ENCODE results near the gene GLIPR1. TPM values are rescaled to one million over a fixed set of nuclear protein-coding genes. Genes with fewer than 3 reads are reported as not detected.

Gene GLIPR1
- total and polyA plus RNA-seq, 2 donors from 2014 or later = 2.3 to 20.6 TPM

DNA sequence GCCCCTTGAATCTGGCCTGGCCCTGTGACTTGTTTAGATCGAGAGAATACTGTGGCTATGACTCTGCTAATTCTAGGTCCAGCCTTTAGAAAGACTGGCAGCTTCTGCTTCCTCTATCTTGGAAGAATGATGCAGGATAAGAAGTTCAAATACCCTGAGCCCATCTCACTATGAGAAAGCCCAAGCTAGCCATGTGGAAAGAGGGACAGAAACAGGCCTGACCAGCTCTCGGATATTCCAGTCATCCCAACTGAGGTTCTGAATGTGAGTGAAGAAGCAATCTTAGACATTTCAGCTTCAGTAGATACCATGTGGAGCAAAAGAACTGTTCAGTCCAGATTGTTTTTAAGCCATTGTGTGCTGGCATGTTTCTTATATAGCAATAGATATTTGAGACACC lies 48.1 kb downstream of the GLIPR1 start:
- DNase-seq (no peak), FAIRE-seq (no peak)
- H3K9ac ChIP-seq (ENCODE audit: low read length in 3 of 3) = no peak overlapping the region
- intact Hi-C loops (cut with DNase I) = loop anchor here (10.0 kb wide), 1 partner anchor 506 kb away; the partner anchor contains the start of gene PHLDA1
- H3K27ac ChIP-seq (ENCODE audit: low read depth in 2 of 2, low read length in 2 of 2) = no peak overlapping the region
- no peaks in the 10 kb centered on the region for H3K36me3 ChIP-seq (ENCODE audit: control insufficient read depth in 2 of 3, insufficient read depth in 3 of 3, low read length in 3 of 3)
- H3K9me3 ChIP-seq (ENCODE audit: control insufficient read depth in 2 of 3, insufficient read depth in 1 of 3, low read length in 3 of 3) = no peaks in the 10 kb centered on the region
- TF ChIP-seq, protein P1, sequence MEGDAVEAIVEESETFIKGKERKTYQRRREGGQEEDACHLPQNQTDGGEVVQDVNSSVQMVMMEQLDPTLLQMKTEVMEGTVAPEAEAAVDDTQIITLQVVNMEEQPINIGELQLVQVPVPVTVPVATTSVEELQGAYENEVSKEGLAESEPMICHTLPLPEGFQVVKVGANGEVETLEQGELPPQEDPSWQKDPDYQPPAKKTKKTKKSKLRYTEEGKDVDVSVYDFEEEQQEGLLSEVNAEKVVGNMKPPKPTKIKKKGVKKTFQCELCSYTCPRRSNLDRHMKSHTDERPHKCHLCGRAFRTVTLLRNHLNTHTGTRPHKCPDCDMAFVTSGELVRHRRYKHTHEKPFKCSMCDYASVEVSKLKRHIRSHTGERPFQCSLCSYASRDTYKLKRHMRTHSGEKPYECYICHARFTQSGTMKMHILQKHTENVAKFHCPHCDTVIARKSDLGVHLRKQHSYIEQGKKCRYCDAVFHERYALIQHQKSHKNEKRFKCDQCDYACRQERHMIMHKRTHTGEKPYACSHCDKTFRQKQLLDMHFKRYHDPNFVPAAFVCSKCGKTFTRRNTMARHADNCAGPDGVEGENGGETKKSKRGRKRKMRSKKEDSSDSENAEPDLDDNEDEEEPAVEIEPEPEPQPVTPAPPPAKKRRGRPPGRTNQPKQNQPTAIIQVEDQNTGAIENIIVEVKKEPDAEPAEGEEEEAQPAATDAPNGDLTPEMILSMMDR (IDR thresholded peaks at IDR 0.05; ENCODE audit: borderline replicate concordance, extremely low read depth, insufficient read depth) = no peak
- no peaks in the 10 kb centered on the region for H3K27me3 ChIP-seq (ENCODE audit: control insufficient read depth, insufficient read depth, low read length)
- no peaks in the 10 kb centered on the region for H3K4me1 ChIP-seq (ENCODE audit: control insufficient read depth in 2 of 3, insufficient read depth in 2 of 3, low read depth in 1 of 3, low read length in 3 of 3)
- H3K4me3 ChIP-seq (ENCODE audit: low read length in 3 of 3) = no peak overlapping the region

DNA sequence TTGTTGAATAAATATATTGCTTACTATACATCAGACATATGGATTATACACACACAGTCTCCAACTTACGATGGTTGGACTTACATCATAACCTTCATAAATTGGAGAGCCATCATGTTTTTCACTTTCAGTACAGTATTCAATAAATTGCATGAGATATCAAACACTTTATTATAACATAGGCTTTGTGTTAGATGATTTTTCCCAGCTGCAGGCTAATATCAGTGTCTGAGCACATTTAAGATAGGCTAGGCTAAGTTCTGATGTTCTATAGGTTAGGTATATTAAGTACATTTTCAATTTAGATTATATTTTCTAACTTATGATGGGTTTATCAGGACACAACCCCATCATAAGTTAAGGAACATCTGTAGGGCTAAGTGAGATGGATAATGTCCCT lies 48.8 kb downstream of the GLIPR1 start:
- Histone ChIP-seq H3K4me1 (ENCODE audit: control insufficient read depth in 2 of 3, insufficient read depth in 2 of 3, low read depth in 1 of 3, low read length in 3 of 3) (no peaks in the 10 kb centered on the region), H3K27me3 (ENCODE audit: control insufficient read depth, insufficient read depth, low read length) (no peaks in the 10 kb centered on the region), H3K9ac (ENCODE audit: low read length in 3 of 3) (no peak overlapping the region), H3K27ac (ENCODE audit: low read depth in 2 of 2, low read length in 2 of 2) (no peak overlapping the region), H3K9me3 (ENCODE audit: control insufficient read depth in 2 of 3, insufficient read depth in 1 of 3, low read length in 3 of 3) (no peaks in the 10 kb centered on the region), H3K4me3 (ENCODE audit: low read length in 3 of 3) (no peak overlapping the region), H3K36me3 (ENCODE audit: control insufficient read depth in 2 of 3, insufficient read depth in 3 of 3, low read length in 3 of 3) (no peaks in the 10 kb centered on the region)
- TF ChIP-seq, protein P1 (IDR thresholded peaks at IDR 0.05; ENCODE audit: borderline replicate concordance, extremely low read depth, insufficient read depth) = no peak
- DNase-seq = no peak
- no peak for FAIRE-seq
- intact Hi-C loops (cut with DNase I) = loop anchor here (10.0 kb wide), 1 partner anchor 505 kb away; the partner anchor contains the start of gene PHLDA1

DNA sequence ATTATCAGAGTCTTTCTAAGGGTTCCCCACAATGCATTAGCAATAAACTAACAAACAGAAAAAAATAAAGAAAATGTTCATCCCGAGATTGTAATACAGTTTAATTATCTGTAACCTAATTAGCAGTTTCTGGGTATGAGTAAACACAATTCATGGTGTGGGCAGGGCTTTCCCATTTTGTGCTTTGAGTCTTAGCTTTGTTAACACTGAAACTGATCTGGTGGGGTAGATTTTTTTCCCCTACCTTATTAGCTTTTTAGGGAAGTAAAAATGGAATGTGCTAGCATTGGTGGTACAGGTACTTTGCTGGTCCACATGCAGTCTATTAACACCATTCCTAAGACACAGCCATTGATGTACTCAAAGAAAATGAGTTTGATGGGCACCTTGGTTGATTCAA lies 49.3 kb downstream of the GLIPR1 start:
- Histone ChIP-seq H3K9ac (ENCODE audit: low read length in 3 of 3) (no peak overlapping the region), H3K36me3 (ENCODE audit: control insufficient read depth in 2 of 3, insufficient read depth in 3 of 3, low read length in 3 of 3) (no peaks in the 10 kb centered on the region), H3K9me3 (ENCODE audit: control insufficient read depth in 2 of 3, insufficient read depth in 1 of 3, low read length in 3 of 3) (no peaks in the 10 kb centered on the region), H3K27ac (ENCODE audit: low read depth in 2 of 2, low read length in 2 of 2) (no peak overlapping the region), H3K27me3 (ENCODE audit: control insufficient read depth, insufficient read depth, low read length) (no peaks in the 10 kb centered on the region), H3K4me3 (ENCODE audit: low read length in 3 of 3) (no peak overlapping the region), H3K4me1 (ENCODE audit: control insufficient read depth in 2 of 3, insufficient read depth in 2 of 3, low read depth in 1 of 3, low read length in 3 of 3) (no peaks in the 10 kb centered on the region)
- no peak for DNase-seq
- intact Hi-C loops (cut with DNase I) = loop anchor here (10.0 kb wide), 1 partner anchor 505 kb away; the partner anchor contains the start of gene PHLDA1
- TF ChIP-seq, protein P1 (IDR thresholded peaks at IDR 0.05; ENCODE audit: borderline replicate concordance, extremely low read depth, insufficient read depth) = no peak
- no peak for FAIRE-seq

DNA sequence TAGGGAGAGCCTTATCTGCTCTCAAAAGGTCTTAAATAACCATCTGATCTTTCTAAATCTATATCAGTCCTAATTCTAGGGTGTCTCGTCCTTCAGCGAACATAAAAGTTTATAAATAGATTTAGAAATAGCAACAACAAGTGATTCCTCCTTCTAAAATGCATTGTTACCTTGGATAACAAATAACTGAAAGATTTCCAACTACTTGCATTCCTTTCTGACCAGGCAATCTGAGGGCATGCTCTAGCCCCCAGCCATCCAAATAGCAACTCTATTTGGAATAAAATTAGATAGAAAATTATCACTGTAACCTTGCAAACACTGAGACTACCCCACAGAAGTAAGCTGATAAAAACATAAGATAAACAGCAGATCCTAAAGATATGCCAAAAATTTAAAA lies 52.7 kb downstream of the GLIPR1 start:
- TF ChIP-seq, protein P1 (IDR thresholded peaks at IDR 0.05; ENCODE audit: borderline replicate concordance, extremely low read depth, insufficient read depth) = no peak
- intact Hi-C loops (cut with DNase I) = no loop called here
- H3K36me3 ChIP-seq (ENCODE audit: control insufficient read depth in 2 of 3, insufficient read depth in 3 of 3, low read length in 3 of 3) = no peaks in the 10 kb centered on the region
- no peak overlapping the region for H3K27ac ChIP-seq (ENCODE audit: low read depth in 2 of 2, low read length in 2 of 2)
- no peak overlapping the region for H3K9ac ChIP-seq (ENCODE audit: low read length in 3 of 3)
- no peaks in the 10 kb centered on the region for H3K27me3 ChIP-seq (ENCODE audit: control insufficient read depth, insufficient read depth, low read length)
- no peak for FAIRE-seq
- no peaks in the 10 kb centered on the region for H3K4me1 ChIP-seq (ENCODE audit: control insufficient read depth in 2 of 3, insufficient read depth in 2 of 3, low read depth in 1 of 3, low read length in 3 of 3)
- H3K9me3 ChIP-seq (ENCODE audit: control insufficient read depth in 2 of 3, insufficient read depth in 1 of 3, low read length in 3 of 3) = no peaks in the 10 kb centered on the region
- H3K4me3 ChIP-seq (ENCODE audit: low read length in 3 of 3) = no peak overlapping the region
- DNase-seq = no peak
